GM21526 (cell line): ENCODE data around the gene HCN4.

Source experiments
- ATAC-seq: cut with Tn5 transposase; IDR thresholded peaks from one replicate; pipeline ENCODE4 v1.9.1; 2021; ENCODE audit warnings: moderate library complexity; ENCODE audit not compliant: unreplicated experiment, low FRiP score

The HCN4 gene

DNA sequence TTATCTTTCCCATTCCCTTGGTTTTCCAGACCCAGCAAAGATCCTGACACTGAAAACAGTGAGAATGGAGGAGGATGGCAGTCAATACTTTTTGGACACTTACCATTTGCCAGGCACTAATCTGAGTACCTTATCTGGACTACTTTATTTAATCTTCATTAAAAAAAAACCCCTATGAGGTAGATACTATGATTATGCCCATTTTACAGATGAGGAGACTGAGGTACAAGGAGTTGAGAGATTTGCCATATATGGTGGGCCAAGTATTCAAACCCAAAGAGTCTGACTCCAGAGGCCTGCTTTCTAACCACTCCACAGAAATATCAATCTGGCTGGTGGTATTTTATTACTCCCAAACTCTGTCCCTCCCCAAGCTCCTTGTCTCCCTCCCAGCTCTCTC, 19.6 kb downstream of the HCN4 start:
- no peak for ATAC-seq

- no peak for ATAC-seq
These were observed 21.9 kb downstream of the HCN4 start for GRCh38 chr15:73346735-73347312.

DNA sequence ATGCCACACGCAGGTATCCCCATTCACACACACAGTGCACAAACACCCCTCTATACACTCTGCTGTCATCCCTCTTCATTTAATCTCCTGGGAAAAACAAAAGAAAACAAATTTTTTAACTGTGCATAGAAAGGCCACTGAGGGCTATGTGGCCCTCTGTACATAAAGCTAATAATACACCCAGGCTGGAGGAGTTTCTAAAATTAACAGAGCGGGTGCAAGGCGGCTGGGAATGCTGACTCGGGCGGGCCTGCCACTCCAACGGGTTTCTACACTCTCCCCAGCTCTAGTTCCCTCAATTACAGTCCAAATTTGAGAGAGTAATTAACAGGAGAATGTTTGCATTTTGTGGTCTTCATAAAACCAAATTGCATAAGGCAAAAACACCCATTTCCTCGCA, 23.1 kb downstream of the HCN4 start:
- ATAC-seq, result no peak

DNA sequence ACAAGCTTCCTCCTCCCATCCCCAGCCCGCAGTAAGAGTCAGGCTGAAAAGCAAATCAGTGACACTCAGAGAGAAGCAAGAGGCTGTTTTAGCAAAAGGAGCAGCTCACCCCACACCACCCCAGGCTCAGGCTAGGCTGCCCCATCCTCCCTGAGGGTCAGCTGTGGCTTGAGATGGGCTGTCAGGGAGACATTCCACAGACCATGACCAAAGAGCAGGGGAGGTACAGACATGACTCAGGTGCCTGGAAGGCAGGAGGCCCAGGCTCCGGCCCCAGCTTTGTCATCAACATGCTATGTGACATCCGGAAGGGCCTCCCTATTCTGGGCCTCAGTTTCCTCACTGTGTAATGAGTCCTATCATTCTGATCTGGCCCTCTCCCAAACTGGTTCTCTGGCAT, 24.7 kb downstream of the HCN4 start:
- no peak for ATAC-seq

DNA sequence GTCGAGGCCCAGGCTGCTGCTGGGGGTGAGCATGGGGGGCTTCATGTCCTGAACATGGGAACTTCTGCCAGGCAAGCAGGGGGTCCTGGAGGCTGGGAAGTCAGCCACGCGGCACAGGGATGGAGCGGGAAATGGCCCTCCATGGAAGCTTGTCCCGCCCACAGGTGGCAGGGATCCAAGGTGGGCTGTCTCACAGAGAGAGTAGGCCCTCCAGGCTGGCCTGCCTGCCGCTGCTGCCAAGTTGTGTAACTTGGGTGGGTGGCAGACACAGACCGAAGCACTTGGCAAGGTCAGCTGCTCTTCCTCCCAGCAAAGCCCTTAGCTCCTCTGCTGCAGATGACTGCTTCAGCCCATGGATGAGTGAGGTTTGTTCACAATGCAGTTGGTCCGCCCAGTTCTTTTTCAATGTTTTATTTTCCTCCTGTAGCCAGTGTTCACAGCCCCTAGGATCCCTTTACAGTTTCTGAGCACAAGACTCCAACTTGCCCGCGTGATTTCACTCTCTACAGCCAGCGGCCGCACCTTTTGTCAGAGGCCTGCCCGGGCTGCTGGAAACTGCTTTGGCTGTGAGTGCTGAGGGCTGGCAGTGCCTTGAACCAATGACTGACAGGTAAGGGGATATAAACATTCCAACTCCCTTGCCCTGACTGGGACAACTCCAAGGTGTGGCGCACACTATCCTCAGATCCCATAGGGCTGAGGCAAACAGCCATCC, 26.7 kb downstream of the HCN4 start:
- no peak for ATAC-seq

DNA sequence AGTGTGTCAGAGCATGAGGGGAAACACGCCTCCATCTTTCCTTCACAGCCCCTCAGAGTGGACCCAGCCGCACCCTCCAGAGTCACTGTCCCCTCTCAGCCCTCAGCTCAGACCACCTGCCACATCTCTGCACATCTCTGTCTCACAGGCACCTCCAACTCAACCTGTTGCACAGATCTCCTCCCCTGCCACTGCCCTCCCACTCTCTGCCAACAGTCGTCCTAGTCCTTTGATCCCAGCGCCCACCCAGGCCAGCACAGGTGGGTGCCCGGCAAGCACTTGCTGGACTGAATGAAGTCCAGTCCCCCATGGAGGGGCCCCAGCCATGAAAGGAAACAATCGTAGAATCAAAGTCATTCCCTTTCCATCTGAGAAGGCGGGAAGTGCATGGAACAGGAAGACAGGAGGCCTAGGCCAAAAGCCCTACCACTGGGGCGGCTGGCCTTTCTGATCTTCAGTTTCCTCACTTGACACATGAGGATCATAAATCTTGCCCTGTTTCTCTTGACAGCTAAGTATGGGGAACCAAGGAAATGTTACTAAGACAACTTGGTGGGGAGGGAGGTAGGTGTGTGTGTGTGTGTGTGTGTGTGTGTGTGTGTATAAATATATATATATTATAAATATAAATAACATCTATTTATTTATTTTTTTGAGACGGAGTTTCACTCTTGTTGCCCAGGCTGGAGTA, 28.1 kb downstream of the HCN4 start:
- no peak for ATAC-seq

DNA sequence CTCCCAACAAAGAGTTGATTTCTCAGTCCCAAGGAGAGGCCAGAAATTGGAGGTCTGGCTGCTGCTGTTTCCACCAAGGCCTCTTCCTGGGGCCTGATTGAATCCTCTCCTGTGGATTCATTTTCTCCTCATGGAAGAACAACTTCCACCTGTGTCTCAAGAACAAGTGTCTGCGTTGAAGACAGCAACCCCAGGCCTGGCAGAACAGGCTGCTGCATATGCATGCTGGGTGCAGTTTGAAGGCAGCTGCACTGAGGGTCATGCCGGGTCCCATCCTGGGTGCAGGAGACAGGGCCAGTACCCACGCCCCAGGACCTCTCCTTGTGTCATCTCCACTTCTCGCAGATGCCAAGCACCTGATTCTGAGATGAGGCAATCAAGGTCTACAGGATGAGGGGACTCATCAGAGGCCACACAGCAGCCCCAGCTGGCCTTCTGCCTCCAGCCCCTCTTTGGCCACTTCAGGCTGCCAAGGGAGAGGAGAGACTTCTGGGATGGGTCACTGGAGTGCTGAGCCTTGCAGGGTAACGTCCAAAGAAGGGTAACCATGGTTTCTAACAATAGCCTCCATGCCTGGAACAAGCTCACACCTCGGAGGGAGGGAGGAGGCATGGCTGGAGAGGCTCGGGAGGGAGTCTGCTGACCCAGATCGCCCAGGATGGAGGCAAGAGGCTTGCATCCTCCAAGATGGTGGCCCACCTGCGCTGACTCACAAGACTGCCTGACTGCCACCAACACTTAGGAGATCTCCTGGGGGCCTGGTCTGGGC, 30.0 kb downstream of the HCN4 start:
- no peak for ATAC-seq

DNA sequence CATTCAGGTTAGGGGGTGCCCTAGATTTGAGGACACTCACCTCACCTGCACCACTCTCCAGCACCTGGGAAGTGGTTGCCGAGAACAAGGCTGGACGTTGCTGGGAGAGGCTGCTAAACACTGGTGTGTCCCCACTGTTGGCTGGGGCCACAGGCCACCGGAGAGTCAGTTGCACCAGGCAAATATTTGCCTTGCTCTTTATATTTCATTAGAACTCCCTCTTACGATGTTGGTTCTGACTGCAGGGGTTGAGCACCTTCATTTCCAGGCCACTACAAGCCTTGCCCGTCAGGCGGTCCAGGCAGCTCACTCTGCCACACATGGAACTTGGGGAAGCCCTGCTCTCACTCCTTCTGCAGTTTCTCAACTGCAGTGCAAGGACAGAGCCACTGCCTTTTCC, 30.7 kb downstream of the HCN4 start:
- no peak for ATAC-seq

GRCh38 chr15:73337187-73337586, 31.6 kb downstream of the HCN4 start:
- no peak for ATAC-seq

DNA sequence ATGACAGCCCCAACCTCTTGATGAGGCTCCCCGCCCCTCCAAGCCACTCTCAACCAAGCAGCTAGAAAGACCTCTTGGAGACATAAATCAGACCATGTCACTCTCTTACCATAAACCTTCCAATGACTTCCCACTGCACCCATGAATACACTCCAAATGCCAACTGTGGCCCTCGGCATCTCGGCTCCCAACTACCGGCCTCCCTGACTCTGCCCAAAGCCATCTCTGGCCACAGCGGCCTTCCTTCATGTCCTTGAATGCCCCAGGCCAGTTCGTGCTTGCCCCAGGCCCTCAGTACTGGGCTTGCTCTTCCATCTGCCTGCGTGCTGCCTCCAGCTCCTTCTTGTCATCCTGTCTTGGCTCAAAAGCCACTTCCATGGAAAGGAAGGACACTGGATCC, 32.0 kb downstream of the HCN4 start:
- ATAC-seq, result no peak

- ATAC-seq, result no peak
These were observed 33.3 kb downstream of the HCN4 start for GRCh38 chr15:73335471-73335870.

DNA sequence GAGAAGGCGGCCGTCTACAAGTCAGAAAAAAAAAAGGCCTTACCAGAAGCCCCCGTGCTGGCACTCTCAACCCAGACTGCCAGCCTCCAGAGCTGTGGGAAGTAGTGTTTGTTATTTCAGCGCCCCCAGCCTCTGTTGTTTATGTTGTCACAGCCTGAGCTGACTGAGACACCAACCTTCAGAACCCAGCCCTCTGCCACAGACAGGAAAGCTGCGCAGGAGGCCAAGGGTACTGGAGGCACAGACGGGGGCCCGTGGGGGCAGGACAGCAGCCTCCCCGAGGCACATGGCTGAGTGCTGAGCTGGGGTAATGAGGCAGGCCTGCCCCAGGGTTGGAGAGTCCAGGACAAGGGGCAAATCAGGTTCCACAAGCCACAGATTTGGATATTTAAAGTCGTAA, 33.7 kb downstream of the HCN4 start:
- no peak for ATAC-seq

DNA sequence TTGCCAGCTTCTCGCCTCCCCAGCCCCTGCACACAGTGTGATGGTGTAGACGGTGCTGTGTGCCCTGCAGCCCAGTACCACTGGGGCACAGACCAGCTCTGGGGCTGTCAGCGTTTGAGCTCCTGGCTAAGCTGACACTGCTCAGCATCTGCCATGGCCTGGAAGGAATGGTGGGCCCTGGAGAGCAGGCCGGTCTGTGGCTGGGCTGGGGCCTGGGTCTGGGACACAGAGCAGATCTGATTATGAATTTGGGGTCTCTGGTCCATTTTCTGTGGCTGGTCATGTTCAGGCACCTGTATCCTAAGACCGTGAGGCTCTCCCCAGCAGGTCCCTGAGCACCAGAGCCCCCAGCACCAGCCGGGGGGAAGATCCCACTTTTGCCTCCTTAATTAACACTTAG, 34.7 kb downstream of the HCN4 start:
- no peak for ATAC-seq

GRCh38 chr15:73333001-73333400, 35.8 kb downstream of the HCN4 start:
- no peak for ATAC-seq

DNA sequence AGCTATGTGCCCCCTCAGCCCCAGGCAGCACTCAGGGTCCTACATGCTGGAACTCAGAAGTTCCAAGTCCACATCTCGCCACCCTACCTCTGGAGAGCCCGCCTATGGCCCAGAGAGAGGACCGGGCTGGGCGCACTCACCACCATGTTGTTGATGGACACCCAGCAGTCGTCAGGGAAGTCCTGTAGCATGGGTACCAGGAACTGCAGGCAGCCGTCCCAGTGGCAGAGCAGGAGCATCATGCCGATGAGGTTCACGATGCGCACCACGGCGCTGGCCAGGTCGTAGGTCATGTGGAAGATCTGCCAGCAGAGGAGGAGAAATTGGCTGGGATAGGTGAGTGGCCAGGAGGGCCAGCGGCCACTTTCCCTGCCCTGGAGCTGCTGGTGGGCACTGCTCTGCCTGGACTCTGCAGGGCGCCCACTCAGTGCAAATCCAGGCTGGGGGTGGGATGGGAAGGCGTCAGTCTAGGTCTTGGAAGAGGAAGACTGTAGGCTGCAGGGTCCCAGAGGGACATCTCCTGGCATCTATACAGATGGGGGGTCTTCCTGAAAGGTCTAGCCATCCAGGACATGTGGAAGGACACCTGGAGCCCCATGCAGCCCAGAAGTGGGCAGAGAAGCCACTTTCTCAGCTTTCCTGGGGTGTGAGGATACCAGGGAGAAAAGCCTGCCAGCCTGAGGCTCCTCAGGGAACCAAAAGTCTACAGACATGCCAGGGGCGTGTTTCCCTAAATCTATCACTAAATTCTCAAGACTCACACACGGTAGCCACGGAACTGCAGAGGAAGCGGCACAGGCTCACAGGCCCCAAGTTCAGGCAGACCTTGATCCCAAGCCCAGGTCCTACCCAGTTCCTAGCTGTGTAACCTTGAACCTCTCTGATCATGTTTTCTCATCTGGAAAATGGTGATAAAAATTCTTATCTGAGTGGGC, 36.5 kb downstream of the HCN4 start:
- ATAC-seq, result no peak

DNA sequence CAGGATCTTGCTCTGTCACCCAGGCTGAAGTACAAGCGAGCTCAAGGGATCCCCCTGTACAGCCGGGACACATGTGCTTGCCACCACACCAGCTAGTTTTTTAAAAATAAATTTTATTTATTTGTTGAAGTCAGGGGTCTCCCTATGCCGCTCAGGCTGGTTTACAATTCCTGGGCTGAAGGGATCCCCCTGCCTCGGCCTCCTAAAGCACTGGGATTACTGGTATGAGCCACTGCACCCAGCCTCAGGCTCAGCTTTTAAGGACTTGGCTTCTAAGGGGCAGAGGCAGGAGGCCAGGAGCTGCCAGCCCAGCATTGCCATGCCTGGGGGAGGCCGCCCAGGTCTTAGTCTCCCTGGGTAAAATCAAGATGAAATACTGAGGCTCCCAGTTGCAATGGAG, 37.3 kb downstream of the HCN4 start:
- ATAC-seq, result no peak

DNA sequence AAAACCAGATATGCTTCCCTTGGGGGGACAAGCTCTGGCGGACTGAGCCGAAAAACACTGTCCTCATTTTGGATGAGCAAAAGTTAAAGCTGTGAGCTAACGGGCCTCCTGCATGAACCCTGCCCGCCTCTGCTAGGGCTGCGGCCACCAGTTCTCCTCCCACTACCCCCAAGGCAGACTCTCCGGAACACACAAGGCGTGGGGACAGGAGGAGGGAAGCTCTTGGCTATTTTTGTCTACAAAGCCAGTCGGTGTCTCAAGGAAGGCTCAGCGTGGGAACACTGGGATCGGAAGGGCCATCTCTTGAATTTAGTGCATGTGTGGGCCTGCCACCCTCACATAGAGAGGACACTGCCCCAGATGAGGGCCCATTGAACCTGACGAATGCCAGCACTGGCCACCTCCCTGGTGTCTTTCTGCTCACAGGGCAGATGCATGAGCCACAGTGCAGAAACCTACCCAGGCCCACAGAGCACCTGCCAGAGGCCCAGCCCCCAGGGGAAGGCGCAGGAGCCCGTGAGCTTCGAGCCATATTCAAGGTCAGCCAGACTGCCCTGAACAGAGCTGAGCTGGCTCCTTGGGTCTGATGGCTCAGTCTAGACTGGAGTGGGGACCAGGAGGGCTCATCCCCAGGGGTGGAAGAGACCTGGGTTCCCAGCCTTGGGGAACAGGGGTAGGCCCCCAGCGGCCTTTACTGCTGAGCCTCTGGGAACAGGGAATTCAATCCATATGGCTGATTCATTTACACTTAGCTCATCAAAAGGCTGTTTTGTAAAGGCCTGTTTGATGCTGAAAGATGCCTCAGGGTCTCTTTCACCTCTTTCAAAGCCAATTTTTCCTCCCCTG, 38.3 kb downstream of the HCN4 start:
- ATAC-seq, result no peak

- no peak for ATAC-seq
These were observed 39.1 kb downstream of the HCN4 start for GRCh38 chr15:73329501-73330200.

- no peak for ATAC-seq
These were observed 39.8 kb downstream of the HCN4 start for GRCh38 chr15:73328981-73329380.
